ENCODE measurements around the gene CCDC80. TPM values are rescaled to one million over a fixed set of nuclear protein-coding genes. Genes with fewer than 3 reads are reported as not detected.
A peak's percentile ranks its signal among the peaks of the same experiment; 100 is the strongest.

The CCDC80 gene
- total RNA-seq, 1 experiment from 2014 or later: 288 TPM

DNA sequence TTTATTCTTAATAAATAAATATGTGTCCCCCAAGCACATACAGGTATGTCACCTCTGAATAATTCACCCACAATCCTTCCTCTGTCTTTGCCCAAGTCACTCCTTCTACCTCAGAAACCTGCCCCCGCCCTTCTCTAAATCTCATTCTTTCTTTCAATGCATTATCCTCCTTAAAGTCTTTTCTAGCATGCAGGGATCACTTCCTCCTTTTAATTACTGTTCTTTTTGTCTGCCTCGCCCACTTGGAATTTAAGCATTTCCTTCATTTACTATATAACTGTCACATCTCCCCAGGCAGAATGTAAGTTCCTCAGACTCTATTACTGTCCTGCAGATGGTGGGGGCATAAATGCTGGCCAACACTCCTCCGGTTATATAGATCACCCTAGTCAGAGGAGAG is 7.8 kb downstream of the CCDC80 start:
- peak; percentile 55 for DNase-seq (ENCODE audit: low read depth)

DNA sequence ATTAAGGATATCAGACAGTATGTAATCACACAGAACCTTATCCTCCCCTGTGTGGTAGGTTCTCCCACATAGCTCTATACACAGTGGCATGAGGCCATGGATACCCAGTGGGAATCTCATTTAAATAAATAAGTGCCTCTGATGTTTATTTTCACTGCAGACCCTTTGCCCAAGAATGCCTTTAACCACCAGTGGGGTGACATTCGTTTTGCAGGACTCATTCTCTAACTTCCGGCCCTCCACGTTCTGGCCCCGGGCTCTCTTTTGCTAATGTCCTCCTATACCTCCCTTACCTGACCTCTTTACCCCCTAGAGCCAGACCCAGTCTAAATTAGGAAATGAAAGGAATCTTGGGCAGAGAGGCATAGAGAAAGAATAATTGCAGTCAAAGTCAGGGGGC is 8.3 kb downstream of the CCDC80 start:
- peak; percentile 93 for DNase-seq (ENCODE audit: low read depth)

DNA sequence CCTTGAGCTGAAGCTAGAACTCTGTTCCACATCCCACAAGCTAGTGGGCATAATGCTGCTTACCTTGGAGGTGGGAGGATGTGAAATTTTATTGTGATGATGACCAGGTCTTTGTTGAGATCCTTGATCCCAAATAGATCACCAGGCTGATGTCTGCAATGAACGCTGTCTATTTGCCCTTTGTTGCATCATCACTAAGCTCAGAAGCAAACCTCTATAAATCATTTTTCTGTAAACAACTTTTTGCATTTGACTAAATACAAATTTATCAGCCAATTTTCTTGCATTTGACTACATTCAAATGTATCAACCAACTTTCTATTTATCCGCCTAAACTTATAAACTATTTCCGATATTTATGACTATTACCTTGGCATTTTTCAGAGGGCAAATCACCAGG is 9.7 kb downstream of the CCDC80 start:
- no peak for DNase-seq (ENCODE audit: low read depth)

DNA sequence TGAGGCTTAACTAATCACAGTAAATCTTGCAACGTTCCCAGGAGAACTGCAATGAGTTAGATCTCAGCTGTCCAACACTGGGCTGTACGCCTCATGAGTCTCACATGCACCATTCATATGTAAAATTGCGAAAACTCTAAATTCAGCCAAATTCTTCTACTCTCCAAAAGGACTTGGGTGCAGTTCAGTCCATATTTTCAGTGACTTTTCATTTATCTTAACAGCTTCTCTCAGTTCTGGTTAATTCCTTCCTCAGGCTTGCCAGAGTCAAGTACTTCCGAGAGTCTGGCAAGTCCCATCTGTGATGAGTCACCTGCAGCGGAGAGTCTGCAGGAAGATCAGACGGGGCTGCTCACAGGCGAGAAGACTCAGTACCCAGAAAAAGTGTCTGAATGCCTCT is 11.5 kb downstream of the CCDC80 start:
- DNase-seq (ENCODE audit: low read depth): peak; percentile 92

DNA sequence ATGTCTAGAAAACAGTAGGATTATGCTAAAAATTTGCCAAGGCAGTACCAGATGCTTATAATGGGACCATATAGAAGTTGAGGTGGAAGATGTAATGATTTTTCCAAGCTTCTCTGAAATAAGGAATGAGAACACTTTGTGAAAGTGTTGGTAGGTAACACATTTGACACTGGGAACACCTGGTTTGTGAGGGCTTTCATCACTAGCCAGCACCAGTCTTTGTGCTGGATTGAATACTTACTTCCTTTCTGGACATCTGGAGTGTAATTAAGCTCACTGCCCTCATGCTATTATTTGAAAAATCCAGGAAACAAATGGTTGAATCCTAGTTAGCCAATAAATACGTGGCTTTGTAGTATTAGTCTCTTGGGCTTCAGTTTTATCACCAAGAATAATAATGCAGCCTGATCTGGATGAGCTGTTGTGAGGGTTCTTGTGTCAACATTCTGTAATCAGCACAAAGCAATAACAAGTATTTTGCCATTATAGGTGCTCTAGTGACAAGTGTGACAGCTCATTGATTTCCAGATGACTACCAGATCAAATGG is 12.9 kb downstream of the CCDC80 start:
- no peak for DNase-seq (ENCODE audit: low read depth)

DNA sequence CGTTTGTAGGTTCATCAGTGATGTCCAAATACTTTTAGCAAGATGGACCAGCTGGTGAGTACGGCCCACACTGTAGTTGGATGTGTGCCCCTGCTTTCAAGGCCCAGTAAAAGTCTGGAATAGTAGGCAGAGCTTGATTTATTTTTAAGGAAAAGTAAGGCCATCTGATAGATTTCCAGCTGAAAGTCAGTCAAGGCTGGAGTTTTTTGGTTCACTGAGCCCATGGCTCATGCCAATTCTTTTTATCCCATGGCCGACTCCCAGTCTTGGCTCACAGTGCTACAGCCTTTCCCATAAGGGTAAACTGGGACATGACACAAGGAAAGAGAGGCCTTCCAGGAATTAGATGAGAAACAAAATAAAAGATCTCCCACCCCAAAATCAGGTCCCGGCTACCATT is 13.5 kb downstream of the CCDC80 start:
- DNase-seq (ENCODE audit: low read depth): no peak

DNA sequence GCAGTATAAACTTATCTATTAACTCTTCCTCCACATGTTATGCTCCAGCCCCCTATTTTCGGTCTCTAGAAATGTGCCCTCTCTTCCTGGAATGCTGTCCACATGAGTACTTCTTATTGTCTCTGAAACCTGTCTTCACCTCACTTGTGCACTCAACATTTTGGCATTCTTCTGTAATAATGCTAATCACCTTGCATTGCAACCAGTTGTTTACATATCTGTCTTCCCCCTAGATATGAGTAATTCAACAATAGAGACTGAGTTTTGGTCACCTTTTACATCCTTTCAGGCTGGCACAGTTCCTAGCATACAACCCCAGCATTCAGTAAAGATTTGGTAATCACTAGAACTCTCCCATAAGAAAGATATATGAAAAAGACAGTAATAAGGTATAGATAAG is 17.2 kb downstream of the CCDC80 start:
- DNase-seq (ENCODE audit: low read depth): peak; percentile 72

DNA sequence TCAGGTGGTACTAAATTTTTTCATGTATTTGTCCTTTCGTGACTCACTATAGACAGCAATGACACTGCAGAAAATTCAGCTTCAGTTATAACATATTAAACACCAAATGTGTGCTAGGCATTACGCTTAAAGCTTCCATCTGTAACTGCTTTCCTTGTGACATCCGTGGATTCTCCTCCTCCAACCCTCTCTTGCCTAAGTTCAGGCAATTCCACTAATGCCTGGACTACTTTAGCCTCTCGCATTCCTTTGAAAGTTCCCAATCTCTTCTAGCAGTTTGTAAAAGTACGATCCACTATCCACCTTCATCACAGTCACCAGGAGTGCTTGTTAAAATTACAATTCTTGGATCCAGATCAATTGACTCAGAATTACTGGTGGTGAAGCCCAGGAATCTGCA is 17.7 kb downstream of the CCDC80 start:
- DNase-seq (ENCODE audit: low read depth): peak; percentile 46

DNA sequence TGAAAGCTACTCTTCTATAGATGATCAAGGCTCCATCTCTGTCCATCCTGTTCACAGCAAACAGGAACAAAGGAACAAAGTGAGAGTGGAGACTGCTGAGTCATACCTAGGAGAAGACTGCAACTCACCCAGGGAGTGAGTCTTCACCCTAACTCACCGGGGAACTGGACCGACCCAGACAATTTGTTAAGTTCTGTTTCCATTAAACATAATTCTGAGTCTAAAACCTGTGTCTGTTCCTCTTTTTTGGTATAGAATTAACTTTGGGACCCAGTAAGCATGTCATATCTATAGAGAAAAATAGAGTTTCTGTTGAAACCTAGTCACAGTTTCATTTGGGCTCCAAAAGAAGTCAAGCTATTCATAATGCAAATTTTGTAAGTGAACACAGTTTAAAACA is 21.6 kb downstream of the CCDC80 start:
- DNase-seq (ENCODE audit: low read depth): peak; percentile 71

DNA sequence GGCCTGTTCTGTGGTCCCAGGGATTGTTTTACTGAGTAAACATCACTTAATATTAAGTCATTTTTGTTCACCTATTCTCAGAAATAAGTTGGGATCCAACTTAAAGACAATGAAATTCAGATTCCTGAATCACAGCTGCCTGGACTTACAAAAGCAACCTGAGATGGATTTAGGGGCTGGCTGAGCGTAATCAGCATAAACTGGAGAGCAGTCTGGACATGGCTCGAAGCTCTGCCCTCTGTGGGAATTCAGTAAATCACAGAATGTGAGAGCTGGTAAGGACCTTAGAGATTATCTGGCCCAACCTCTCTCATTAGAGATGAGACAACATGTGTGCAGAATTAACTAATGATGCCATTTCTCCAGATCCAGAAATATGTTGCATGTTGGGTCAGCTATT is 23.7 kb downstream of the CCDC80 start:
- DNase-seq (ENCODE audit: low read depth): no peak

DNA sequence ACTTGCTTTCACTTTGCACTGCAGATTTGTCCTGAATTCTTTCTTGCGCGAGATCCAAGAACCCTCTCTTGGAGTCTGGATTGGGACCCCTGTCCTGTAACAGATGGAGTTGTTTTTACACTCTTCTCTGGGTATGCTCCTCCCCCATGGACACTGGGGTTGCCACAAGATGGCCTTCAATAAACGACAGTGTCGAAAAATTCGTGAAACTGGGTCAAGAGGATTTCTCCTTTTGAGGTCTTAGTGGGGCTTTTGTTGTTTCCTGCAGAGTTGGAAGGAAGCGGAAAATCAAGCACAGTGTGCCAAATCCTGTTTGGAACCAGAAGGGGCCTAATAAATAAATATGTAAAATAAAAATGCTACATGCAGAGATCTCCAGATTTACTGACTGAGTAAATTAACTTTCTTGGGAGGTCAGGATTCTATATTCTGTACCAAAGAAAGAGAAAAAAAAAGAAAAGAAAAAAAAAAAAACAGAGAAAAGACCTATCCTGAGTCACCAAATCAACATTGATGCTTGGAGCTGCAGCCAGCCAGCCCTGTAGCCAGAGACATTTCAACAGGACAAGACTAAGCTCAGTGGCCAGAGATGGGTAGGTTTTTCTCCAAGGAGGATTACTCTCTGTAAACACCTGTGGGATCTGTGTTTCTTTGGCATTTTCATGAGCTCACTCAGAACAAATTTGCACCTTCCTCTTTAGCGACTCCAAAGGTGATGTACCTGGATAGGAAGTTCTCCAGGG is 24.8 kb downstream of the CCDC80 start:
- no peak for DNase-seq (ENCODE audit: low read depth)

DNA sequence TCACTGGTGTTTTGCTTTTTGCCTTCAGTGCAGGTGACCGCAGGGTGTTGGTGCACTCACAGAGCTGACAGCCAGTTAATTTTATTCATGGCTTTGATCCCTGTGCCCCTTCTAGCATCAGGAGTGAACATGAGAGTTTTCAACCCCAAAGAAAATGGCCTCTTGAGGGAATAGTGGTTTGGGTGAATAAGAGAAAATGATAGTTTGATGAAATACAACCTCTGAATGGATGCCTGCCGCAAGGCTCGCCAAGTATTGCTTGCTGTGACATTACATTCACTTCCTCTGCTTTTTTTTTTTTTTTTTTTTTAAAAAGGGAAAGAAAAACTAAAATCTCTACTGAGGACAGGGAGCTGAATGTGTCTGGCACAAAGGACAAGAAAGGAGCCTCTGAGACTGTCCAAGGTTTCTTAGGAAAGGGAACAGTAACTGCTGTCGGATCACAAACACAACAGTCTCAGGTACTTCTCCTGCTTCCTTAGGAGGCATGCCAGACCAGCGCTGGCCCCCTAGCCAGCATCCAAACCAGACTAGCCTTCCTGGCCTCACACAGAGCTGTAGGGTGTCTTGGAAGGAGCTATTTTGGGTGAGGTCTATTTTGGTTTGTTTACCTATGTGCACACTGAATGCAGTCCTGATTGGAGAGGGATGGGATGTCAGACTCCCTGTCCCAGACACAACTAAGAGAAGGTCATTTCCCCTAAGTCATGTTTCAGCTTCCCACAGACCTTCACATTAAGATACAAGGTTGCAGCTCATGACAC is 29.0 kb downstream of the CCDC80 start:
- DNase-seq (ENCODE audit: low read depth): no peak

DNA sequence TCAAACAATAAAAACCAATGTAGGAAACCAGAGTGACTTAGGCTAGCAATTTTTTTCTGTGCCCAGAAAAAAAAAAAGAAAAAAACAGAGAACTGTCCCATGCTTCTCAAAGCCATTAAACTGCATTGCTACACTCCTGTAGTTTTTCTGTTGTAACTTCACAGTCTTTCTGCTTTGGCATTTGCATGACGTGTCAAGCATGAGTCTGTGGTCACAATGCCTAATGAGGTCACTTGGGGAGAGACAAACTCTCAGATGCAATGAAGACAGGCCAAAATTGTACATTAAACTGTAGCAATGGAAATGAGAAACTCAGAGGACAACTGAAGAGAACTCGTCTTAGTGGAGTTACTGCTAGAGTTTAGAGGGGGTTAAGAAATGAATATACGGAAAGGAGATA is 30.8 kb downstream of the CCDC80 start:
- DNase-seq (ENCODE audit: low read depth): peak; percentile 95

DNA sequence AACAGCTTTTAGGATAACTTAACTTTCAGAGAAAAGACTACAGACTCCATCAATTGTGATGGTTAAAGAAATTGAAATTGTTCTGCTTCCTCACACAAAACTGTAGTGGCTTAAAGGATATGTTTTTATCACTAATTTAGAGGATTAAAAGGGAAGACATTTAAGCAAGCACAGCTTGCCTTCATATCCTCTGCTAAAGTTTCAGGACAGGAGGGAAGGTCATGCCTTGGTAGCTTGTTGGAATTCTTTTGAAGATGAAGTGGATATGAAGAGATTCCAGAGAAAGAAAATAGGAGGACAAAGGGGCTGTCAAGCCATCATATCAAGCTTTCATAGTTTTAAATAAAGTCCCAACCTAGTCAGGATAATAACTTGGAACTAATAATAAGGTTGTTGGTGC is 33.1 kb downstream of the CCDC80 start:
- DNase-seq (ENCODE audit: low read depth): no peak

DNA sequence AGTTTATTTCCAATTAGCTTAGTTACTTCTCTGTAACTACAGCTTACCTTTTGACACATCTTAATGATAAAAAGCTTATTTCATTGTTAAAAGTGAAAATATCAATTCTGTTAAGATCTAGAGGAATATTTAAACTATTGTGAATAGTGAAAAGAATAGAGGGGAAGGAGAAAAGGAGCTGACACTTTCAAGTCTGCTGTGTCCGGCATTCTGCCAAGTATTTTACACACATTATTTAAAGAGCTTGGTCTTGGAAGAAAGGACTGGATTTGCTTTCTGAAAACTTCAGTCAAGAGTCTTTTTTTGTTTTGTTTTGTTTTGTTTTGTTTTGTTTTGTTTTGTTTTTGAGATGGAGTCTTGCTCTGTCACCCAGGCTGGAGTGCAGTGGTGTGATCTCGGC is 34.8 kb downstream of the CCDC80 start:
- no peak for DNase-seq (ENCODE audit: low read depth)

DNA sequence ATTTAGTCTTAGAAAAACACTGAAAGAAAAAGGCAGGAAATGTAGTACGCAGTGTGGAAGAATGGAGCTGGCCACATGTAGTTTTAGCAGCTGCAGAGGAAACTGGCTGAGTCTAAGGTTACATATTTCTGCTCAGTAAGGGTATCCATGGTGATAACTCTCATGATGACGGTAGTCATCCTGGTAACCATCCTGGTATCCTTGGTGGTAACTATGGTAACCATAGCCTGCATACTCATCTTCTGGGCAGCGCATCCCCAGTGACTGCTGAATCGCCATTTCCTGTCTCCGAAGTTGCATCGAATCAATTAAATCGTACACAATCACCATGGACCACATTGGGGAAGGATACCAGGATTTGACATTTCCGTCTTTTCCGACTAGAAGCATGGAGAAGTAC is 35.7 kb downstream of the CCDC80 start:
- peak; percentile 91 for DNase-seq (ENCODE audit: low read depth)

DNA sequence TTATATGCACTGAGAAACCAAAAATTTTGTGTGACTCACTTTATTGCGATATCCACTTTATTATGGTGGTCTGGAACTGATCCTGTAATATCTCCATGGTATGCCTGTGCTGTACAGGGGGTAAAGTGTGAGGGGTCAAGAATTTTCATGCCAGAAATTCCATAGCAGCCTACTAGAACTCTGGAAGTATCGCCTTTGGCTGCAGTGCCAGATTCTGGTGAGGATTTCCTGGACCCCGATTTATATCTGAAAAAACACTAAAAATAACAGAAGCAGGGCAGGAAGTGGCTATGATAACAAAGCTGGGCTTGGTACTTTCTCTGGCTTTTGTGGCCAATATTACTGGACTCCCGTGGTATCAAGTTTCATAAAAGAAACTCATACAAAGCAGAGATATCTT is 36.4 kb downstream of the CCDC80 start:
- DNase-seq (ENCODE audit: low read depth): peak; percentile 87

DNA sequence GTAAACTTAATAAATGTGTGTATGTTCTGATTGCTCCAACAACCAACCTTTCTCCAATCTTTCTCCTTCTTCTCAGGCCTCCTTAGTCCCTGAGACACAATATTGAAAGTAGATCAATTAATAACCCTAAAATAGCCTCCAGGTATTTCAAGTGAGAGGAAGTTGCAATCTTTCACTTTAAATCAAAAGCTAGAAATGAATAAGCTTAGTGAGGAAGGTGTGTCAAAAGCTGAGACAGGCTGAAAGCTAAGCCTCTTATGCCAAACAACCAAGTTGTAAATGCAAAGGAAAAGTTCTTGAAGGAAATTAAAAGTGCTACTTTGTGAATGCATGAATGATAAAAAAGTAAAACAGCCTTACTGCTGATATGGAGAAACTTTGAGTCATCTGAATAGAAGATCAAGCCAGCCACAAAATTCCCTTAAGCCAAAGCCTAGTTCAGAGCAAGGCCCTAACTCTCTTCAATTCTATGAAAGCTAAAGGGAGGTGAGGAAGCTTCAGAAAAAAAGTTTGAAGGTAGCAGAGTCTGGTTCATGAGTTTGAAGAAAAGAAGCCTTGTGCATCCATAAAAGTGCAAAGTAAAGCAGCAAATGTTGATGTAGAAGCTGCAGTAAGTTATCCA is 38.6 kb downstream of the CCDC80 start:
- peak; percentile 16 for DNase-seq (ENCODE audit: low read depth)

DNA sequence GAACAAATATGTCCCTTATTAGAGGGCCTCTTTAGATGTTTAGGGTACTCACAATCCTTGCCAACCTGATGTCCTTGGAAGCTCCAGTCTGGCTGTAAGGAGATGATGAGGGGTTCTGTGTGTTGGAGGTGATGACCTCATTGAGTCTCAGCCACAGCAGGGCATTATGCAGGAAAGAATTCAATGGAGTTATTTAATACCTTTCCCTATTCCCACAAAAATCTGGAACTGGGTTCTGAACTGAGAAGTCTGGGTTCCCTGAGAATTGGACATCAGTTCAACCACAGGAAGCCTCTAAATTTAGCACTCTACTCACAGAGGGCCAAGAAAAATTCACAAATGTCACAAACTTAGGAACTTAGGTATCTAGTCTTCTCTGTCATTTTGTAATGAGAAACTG is 42.2 kb downstream of the CCDC80 start:
- peak; percentile 39 for DNase-seq (ENCODE audit: low read depth)

DNA sequence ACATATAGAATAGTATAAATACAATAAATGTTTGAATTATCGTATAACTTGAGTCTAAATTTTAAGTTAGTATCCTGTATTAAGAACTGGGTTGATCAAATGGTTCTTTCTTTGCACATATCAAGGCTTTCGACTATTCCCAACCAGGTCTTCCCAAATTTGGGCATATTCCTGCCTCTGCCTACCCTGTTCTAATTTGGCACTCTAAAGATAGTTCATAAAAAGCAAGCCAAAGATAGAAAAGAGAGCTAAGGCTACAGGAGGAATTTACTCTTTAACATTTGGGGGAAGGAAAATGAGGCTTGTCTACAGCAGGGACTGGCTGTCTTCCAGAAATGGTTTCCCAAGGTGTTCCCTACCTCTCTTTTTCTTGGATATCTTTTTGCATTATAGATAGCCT is 43.0 kb downstream of the CCDC80 start:
- no peak for DNase-seq (ENCODE audit: low read depth)

DNA sequence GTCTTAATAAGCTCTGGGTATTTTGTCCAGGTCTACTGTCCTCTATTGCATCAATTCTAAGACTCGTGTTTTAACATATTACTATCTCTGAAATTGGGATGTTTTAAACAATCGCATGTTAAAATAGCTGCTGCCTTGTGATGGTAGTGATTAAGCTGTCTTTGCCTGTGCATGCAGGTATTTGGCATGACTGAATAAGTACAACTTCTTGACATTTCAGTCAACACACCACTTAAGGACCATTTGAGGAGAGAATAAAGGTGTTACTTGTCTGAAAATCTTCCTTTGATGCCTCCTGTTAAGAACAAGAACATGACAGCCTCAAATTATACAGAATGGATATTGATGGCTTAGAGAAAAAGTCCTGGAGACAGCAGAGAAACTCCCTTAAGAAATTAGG is 46.1 kb downstream of the CCDC80 start:
- no peak for DNase-seq (ENCODE audit: low read depth)

DNA sequence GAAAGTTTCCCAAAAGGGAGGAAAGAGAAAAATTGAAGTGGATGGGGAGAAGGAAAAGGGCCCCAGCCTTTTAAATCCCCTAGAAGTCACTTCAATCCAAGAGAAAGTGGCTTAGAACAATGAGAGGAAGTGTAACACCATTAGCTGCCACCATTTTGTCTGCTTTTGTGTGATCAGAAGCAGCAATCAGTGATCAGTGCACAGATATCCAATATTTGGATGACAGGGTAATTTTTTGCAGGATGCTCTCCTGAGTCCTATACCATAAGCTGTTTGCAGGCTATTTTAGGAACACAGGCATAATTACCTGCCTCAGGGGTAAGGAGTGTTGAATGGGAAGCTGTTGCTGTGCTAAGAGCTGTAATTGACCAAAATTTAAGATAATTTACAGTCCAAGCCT is 47.7 kb downstream of the CCDC80 start:
- DNase-seq (ENCODE audit: low read depth): no peak

DNA sequence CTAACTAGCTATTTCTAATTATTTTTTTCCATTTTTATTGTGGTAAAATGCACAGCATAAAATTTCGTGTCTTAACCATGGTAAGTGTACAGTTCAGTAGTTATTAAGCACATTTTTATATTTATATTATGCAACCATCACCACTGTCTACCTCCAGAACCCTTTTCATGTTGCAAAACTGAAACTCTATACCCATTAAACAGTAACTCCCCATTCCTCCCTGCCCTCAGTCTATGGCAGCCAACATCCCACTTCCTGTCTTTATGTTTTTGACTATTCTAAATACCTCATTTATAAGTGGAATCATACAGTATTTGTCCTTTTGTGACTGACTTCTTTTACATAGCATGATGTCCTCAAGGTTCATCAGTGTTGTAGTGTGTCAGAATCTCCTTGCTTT is 53.6 kb downstream of the CCDC80 start:
- no peak for DNase-seq (ENCODE audit: low read depth)
